Fibroblast of mammary gland (primary cell): Measurements from ENCODE around the gene PPP2R2D.

Experiments
- DNase-seq: peaks from one replicate; pipeline ENCODE4 v3.0.0-alpha.2; 2010; ENCODE audit warnings: low read depth
- H3K4me3 ChIP-seq: 2 replicates; pipeline ENCODE4 v1.5.1; 2011; ENCODE audit warnings: low read depth, mild to moderate bottlenecking, low read length, moderate library complexity; ENCODE audit not compliant: control insufficient read depth
- CTCF ChIP-seq: conservative IDR thresholded peaks from 2 replicates; pipeline ENCODE4 v1.5.1; 2011; ENCODE audit warnings: low read depth, low read length, inconsistent platforms; ENCODE audit not compliant: control insufficient read depth, insufficient read depth

The PPP2R2D gene

GRCh38 chr10:131978851-131979250, 78.0 kb downstream of the PPP2R2D start:
- no peak for DNase-seq
- no peak overlapping the region for H3K4me3 ChIP-seq
- TF ChIP-seq CTCF, result no peak

GRCh38 chr10:131979336-131979735, 78.5 kb downstream of the PPP2R2D start:
- no peak for DNase-seq
- H3K4me3 ChIP-seq, result peak overlapping the region; percentile 82
- no peak for TF ChIP-seq CTCF

GRCh38 chr10:131979821-131980270, 79.0 kb downstream of the PPP2R2D start:
- no peak for TF ChIP-seq CTCF
- DNase-seq, result peak; percentile 34
- peak overlapping the region; percentile 82 for H3K4me3 ChIP-seq

- no peak for DNase-seq
- no peak for TF ChIP-seq CTCF
- peak overlapping the region; percentile 82 for H3K4me3 ChIP-seq
Observed at GRCh38 chr10:131980321-131980720, 79.5 kb downstream of the PPP2R2D start.

GRCh38 chr10:131980761-131981428, 80.1 kb downstream of the PPP2R2D start:
- peak overlapping the region; percentile 82 for H3K4me3 ChIP-seq
- peak; percentile 17 for DNase-seq
- TF ChIP-seq CTCF, result no peak

GRCh38 chr10:131981429-131982184, 80.8 kb downstream of the PPP2R2D start, which contains the start of gene BNIP3:
BNIP3 (minus strand) TSS chr10:131981923; CDS start chr10:131981806, 117 bp downstream.
- no peak for TF ChIP-seq CTCF
- peak within 1 kb of the TSS; percentile 82 for H3K4me3 ChIP-seq
- DNase-seq, result peak; percentile 88
